CD4-positive, alpha-beta T cell treated with Interleukin-6 at 100 ng/mL for 8 hours (primary cell): ENCODE results near the gene KCNT1.

ENCODE experiments used
- DNase-seq: peaks from one replicate; pipeline ENCODE4 v3.0.0-alpha.2; 2020; ENCODE audit warnings: mixed read lengths, low spot score

The KCNT1 gene

GRCh38 chr9:135785013-135785575 lies 83.1 kb downstream of the KCNT1 start:
- no peak for DNase-seq

- no peak for DNase-seq
Observed at GRCh38 chr9:135786146-135786690, 84.2 kb downstream of the KCNT1 start.

DNA sequence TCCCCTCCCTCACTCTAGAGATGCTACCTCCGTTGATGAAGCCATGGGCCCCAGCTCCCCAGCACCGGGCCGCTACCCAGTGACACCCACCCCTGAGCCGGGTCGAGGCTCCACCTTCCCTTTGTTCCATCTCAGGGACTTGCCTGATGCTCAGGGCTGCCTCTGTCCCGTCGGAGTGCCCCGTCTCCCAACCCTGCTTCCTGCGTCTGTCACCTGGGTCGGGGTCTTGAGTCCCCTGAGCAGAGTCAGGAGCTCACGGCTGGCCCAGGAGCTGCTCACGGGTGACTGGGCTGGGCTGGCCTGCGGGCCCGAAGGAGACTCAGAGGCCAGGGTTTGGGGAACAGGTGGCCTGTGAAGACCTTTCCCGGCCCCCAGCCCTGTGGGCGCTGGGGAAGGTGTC lies 85.3 kb downstream of the KCNT1 start:
- no peak for DNase-seq

DNA sequence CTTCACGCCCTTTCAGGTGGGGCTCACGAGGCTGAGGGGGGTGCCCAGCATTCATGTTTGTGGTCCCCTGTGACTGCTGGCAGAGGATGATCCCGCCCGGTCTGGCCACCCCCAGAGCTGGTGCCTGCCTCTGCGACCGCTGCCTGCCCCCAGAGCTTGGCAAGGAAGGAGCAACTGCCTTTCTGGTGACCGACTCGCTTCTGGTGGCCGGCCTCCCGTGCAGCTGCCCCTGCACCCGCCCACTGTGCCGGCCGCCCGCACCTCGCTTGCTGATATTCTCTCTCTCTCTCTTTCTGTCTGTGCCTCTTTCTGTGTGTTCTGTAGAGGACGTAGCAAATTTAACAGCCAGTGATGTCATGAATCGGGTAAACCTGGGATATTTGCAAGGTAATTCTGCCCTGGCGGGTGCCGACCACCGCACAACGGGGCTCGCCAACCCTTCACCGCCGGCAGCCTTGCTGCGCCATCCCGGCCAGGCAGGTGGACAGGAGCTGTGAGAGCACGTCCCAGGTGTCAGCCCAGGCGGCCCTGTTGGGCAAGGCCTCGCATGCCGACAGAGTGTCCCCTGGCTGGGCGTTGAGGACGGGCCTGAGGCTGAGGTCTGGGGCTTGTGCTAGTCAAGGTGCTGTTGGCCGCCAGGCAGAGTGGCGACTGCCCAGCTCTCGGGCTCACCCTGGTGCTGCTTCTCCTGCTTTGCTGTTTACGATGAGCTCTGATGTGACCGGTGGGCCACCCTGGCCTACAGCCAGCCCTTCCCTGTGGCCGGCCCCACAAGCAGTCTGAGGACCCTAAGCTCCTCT lies 86.0 kb downstream of the KCNT1 start:
- no peak for DNase-seq

- DNase-seq: no peak
Observed at GRCh38 chr9:135788576-135789300, 86.8 kb downstream of the KCNT1 start.

DNA sequence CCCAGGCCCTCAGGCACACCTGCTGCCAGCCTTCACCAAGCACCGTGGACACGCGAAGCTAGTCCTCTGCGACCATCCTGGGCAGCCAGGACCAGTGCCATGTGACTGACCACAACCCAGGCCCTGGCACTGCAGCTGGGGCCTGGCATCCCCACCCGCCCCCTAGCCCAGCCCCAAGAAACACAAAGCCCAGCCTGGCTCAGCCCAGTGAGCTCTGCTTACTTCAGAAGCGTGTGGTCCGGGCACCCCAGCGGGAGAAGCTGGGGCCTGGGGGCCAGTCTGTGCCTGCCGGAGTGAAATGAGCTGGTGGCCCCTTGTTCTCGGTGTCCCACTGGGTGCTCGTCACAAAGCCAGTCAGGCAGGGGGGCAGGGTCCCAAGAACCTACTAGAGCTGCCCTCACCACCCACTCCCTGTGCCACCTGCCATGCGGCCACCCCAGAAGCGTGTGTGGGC lies 87.9 kb downstream of the KCNT1 start:
- DNase-seq: no peak

DNA sequence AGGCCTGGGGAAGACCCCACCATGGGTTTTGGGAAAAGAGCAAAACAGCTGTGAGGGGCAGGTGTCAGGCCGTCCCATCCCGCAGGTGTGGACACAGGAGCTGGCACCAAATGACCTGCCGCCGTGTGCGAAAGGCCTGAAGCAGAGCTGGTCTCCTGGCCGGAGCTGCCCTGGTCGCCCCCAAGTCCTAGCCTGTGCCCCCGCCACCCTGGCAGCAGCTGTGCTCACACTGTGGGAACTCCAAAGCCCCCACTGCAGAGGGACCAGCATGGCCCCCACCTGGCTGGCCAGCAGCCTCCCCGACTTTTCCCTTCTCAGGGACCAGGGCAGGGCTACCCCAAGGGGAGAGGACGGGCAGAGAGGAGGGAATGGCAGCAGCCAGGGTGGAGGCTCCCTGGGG lies 88.4 kb downstream of the KCNT1 start:
- no peak for DNase-seq

DNA sequence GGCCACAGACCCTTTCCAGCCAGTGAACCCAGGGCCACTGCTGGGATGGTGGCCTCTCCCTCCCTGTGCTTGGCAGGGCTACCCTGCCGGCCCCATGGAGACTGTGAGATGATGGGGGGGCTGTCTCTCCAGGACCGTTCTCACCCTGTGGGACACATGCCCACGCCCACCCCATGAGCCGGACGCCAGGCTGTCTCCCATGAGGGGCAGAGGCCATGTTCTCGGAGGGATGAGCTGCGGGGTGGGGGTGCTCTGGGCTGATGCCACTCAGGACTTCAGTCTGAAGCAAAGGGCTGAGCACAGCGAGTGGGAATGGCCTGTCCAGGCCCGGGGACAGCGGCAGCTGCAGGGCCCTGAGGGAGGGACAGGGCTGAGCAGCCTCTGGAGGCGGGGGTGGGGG lies 88.9 kb downstream of the KCNT1 start:
- no peak for DNase-seq

- no peak for DNase-seq
Observed at GRCh38 chr9:135791431-135792267, 89.7 kb downstream of the KCNT1 start.

DNA sequence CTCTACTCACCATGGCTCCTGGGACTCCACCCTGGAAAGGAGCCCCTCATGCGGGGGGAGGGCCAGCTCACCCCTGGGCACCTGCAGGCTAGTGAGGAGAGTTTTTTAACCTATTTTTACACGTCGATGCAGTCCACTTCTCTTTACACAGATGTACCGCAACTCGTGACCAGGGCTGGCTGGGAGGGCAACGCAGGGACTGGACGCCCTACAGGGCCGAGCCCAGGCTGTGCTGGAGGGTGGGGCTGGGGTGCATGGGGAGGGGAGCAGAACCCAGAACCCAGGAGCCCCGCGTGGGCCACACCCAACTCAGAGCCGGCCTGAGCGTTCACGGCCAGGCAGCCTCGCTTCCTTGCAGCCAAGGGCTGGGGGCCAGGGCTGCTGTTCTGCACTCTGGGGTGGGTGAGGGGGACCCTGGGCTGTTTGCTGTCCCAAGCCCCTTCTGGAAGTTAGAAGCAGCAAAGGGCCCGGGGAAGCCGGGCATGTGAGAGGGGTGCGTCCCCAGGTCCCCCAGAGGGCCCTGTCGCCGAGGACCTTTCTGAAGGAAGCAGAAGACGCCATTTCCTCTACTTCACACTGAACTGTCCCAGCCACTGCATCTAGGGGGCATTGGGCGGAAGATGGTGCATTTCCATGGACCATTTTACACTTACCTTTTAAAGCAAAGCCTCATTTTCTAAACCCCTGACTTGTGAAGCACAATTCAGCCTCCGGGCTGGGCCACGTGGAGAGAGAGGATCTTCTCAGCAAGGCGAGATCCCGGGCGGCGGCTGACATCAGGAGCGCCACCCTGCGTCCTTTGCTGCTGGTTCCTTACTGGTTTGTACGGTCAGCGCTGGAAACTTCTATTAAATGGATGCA lies 90.5 kb downstream of the KCNT1 start:
- DNase-seq: no peak

DNA sequence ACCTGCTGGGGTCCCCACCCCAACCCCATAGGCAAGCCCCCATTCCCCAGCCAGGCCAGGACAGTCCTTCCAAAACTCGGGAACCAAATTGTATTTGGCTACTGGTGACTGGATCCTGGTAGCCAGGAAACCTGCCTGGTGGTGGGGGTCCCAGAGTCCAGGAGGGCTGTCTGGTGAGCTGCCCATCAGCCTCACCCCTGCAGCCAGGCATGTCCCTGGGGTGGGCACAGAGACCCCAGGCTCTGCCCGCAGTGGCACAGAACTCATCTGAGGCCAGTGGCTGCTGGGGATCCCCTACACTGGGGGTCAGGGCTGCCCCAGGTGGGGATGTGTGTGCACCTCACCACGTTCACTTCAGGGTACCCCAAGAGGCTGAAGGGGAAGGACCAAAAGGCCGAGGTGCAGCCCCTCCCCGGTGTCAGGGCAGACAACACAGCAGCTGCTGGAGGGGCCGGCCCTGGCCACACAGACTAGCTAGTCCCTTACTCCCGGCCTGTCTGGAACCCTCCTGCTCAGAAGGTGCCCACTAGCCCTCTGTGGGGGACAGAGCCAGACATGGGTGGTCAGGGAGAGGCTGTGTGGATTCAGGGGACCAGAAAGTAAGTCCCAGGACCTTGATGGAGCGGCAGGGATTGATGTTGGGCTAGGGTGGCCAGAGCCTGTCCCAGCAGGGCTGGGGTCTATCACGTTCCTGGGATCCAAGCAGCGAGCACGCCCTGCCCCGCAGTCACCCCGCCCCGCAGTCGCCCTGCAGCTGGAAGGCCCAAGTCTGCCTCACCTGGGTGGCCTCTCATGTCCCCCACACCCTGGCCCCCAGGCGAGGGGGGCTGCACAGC lies 91.5 kb downstream of the KCNT1 start:
- DNase-seq: no peak

DNA sequence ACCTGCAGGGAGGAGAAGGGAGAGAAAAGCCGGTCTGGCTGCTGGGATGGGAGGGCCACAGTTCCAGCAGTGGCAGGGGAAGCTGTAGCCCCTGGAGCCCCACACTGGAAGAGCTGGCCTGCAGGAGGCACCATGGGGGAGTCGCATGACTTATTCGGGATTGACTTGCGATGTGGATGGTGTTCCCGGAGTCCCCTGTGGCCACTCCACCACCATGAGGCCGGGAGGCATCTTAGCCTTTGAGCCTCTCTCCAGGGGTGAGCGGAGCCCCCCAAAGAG lies 92.0 kb downstream of the KCNT1 start:
- DNase-seq: no peak

GRCh38 chr9:135794361-135794885 lies 92.4 kb downstream of the KCNT1 start:
- no peak for DNase-seq

DNA sequence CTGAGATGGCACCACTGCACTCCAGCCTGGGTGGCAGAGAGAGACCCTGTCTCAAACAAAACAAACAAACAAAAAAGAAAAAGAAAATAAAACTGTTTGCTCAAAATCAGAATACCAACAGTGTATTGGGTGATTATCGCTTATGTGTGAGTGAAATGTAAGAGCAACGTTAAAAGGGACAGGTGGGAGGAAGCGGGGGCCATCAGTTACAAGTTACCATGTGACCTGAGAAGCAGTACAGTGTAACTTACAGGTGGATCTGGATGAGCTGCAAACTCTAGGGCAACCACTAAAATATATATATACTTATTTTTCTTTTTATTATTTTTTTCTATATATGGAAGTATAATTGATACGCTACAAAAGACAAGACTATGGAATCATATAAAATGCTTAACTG lies 93.4 kb downstream of the KCNT1 start:
- no peak for DNase-seq

DNA sequence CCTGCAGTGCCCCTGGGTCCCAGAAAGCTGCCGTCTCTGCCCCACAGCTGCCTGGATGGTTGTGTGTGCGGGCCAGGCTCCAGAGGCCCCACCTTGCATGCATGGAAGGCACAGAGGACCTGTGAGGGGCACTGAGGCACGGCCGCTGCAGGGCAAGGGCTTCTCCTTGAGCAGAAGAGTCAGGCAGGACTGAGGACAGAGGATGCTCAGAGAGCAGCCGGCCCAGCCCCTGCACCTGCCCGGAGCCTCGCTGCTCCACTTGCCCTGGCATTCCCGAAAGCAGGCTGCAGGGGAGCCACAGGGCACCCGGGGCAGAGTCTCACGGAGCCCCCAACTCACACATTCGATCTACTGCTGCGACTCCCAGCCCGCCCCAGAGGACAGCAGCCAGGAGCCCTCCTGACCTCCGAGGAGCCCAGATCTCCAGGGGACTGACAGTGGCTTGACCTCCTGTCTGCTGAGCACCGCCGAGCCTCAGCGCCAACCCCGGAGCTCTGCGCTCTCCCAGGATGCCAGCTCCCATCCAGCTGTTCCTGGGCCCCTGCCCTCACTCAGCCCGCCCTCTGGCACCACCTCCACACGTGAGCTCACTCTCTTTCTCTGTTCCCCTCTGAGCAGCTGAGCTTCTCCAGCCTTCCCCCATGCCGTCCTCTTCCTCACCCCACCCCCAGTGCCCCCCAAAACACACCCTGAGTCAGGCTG lies 95.0 kb downstream of the KCNT1 start:
- DNase-seq: no peak

GRCh38 chr9:135797507-135798262 lies 95.7 kb downstream of the KCNT1 start:
- no peak for DNase-seq

- no peak for DNase-seq
Observed at GRCh38 chr9:135798263-135798585, 96.2 kb downstream of the KCNT1 start.

DNA sequence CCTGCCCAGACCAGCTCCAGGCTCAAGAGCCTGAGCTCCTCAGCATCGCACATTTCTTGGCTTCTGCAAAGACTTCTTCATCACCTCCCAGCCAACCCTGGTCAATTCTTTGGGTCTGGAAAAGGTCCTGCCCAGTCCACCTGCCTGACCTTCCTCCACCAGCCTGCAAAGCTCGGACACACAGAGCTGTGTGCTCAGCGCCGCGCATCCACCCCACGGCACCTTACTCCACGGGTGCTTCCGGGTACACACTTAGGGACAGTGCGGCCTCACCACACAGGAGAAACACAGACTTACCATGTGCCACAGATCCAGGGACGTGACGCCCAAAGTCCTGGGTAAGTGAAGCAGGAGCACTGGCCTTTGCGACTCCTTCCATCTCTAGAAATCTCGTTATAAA lies 97.3 kb downstream of the KCNT1 start:
- no peak for DNase-seq

- DNase-seq: no peak
Observed at GRCh38 chr9:135801070-135801469, 99.1 kb downstream of the KCNT1 start.
